ENCODE measurements around the gene USE1.

The USE1 gene

DNA sequence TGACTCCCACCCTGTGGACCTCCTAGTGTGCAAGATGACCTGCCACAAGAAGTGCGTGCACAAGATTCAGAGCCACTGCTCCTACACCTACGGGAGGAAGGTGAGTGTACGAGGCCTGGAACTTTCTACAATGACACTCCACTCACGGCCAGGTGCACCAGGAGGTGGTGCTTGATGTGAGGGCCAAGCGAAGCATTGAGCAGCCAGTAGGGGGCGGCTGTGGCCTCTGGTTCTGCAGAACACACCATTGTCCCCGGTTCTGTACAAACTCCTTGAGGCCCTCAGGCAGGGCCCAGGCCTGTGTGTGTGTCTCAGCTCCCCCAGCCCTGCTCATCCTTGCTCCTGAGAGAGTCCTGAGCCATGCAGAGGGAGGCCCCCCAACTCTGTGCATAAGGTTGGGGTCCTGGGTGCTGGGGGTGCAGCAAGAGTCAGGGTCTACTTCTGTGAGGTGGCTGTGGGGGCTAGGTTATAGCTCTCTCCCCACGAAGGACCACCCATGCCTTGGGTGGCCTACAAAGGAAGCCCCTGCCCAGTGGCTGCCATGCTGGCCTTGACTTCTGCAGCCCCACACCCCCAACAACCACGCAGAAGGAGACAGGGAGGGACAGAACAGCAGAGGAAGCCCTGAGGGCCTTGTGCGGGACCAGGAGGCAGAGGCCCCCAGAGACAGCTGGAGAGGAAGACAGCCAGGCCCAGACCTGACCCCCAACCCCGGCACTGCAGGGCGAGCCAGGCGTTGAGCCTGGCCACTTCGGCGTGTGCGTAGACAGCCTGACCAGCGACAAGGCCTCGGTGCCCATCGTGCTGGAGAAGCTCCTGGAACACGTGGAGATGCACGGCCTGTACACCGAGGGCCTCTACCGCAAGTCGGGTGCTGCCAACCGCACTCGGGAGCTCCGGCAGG lies 9.7 kb upstream of the USE1 start:
- peak; percentile 26 to 45 for DNase-seq (ENCODE audit: low read depth in 1 of 2, low spot score in 1 of 2)

DNA sequence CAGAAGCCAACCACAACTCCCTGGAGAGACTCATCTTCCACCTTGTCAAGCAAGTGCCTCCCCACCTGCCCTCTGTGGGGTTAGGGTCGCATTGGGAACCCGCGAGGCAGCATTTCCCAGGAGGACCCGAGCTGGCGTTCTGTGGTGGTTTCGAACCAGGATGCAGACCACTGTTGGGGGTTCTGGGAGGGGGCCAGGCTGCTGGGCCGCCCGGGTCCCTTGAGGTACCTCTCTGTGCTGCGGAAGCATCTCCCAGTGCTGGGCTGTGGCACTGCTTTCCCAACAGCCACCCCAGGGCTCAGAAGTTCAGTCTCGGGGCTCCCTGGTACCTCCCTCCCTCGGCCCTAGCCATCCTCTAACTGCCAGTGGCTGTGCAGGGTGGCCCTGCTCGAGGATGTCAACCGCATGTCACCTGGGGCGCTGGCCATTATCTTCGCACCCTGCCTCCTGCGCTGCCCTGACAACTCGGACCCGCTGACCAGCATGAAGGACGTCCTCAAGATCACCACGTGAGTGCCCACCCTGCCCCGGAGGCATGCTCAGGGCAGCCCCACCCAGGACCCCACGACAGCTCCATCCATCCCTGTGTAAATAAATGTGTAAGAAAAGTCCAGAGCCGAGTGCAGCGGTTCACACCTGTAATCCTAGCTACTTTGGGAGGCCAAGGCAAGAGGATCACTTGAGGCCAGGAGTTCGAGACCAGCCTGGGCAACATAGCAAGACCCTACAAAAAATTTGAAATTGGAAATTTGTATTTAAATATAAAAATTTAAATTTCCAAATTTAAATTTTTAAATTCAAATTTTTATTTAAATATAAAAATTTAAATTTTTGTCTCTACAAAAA lies 8.2 kb upstream of the USE1 start:
- no peak for DNase-seq (ENCODE audit: low read depth in 1 of 2, low spot score in 1 of 2)

DNA sequence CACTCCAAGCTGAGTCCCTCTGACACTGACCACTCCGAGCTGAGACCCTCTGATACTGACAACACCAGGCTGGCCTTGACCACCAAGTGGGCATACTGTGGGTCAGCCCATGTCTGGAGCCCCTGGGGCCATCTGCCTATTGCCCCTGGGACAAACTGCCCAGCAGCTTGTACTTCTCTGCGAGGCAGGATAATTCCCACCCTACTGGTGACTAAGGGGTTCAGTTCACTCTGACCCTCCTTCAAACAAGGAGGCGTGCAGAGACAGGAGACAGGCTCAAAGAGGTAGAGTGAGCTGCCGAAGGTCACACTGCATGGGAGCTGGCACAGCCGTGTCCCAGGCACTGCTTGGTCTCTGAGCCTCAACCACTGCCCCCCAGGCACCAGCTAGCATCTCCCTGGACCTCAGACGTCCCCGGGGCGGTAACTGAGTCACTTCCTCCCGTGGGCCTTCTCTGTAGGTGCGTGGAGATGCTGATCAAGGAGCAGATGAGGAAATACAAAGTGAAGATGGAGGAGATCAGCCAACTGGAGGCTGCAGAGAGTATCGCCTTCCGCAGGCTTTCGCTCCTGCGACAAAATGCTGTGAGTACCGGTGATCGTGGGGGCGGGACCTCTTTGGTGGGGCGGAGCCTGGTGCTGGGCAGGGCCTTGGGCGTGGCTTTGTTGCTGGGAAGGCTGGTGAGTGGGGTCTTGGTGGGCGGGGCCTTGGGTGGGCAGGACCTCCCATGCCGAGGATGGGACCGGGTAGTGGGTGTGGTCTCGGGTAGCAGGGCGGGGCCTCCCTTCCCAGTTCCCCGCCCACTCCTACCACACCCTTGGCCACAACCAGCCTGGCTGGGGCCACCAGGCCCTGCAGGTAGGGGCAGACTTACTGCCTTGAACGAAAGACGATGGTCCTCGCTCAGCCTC lies 5.8 kb upstream of the USE1 start:
- DNase-seq (ENCODE audit: low read depth in 1 of 2, low spot score in 1 of 2): no peak

DNA sequence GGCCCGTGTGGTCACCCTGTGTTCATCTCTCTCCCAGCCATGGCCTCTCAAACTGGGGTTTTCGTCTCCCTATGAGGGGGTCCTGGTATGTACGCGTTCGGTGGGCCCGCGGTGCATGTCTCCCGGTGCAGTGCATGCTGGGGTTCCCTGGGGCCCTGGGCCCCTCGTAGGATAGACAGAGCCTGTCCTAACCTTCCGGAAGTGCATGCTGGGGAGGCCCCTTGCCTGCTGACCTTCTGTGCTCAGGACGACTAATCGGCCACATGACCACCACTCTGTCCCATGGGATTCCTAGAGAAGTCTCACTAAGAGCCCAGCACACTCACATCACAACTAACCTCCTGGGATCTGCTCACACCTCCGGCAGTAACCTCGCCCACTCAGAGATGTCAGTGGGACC lies 4.9 kb upstream of the USE1 start:
- no peak for DNase-seq (ENCODE audit: low read depth in 1 of 2, low spot score in 1 of 2)

DNA sequence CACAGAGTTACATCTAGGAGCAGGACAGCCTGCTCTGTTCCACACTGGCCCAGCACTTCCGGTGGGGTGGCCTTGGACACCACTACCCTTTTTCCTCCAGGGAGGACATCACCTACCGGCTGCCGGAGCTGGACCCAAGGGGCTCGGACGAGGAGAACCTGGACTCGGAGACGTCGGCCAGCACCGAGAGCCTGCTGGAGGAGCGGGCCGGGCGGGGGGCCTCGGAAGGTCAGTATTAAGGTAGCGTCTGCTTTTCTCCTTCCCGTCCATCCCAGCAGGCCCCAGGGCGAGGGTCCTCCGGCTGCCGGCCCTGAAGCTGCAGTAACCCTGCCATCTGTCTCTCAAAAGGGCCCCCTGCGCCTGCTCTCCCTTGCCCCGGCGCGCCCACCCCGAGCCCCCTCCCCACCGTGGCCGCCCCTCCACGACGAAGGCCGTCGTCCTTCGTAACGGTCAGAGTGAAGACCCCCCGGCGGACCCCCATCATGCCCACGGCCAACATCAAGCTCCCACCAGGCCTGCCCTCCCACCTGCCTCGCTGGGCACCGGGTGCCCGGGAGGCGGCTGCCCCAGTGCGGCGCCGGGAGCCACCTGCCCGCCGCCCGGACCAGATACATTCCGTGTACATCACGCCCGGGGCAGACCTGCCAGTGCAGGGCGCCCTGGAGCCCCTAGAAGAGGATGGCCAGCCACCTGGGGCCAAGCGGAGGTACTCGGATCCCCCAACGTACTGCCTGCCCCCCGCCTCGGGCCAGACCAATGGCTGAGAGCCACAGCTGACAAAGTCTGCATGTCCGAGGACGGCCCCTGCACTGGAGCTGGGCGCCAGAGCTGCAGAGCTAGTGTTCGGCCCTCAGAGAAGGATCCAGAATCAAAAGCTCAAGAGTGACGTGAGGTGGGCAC lies 3.4 kb upstream of the USE1 start:
- no peak for DNase-seq (ENCODE audit: low read depth in 1 of 2, low spot score in 1 of 2)

DNA sequence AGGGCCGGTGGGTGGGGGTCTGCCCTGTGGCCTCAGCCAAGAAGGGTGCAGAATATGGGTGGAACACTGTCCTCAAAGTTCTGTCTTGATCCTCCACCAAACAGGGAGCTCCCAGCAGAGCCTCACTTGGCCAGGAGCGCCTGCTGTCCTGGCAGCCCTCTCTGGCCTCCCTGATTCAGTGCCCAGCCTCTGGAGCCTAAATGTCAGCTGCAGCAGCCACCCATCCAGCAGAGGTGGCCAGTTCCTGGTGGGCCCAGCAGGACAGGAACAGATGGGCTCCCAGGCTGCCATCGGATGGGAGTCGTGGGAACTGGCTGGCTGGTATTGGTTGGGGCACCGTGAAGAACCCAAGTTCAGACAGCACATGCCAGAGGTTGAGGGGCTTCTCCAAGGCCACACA lies 1.8 kb upstream of the USE1 start:
- no peak for DNase-seq (ENCODE audit: low read depth in 1 of 2, low spot score in 1 of 2)

DNA sequence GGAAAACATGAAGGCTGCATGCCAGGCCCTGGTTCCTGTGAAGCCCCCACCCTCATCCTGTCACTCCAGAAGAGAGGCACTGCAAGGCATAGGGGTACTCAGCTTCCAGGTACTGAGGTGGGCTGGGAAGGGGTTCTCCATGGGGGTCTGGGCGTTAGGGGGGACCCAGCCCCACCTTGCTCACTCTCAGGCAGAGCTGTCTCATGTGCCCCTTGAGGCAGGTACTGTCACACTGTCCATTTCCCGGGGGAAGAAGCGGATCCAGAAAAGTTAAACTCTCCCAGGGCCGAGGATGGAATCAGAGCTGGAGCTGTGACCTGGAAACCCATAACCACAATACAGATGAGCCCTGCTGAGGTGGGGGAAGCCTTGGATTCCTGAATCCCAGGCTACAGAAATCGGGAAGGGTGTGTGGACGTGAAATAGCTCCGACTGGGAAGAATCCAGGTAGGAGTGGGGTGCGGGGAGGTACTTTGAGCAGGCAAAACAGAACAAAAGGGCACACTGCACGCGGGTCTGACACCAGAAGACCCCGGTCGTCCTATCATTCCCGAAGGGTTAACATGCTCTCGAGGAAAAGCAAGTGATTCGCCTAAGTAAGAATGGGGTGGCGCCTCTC lies 540 bp upstream of the USE1 start:
- DNase-seq (ENCODE audit: low read depth in 1 of 2, low spot score in 1 of 2): no peak

DNA sequence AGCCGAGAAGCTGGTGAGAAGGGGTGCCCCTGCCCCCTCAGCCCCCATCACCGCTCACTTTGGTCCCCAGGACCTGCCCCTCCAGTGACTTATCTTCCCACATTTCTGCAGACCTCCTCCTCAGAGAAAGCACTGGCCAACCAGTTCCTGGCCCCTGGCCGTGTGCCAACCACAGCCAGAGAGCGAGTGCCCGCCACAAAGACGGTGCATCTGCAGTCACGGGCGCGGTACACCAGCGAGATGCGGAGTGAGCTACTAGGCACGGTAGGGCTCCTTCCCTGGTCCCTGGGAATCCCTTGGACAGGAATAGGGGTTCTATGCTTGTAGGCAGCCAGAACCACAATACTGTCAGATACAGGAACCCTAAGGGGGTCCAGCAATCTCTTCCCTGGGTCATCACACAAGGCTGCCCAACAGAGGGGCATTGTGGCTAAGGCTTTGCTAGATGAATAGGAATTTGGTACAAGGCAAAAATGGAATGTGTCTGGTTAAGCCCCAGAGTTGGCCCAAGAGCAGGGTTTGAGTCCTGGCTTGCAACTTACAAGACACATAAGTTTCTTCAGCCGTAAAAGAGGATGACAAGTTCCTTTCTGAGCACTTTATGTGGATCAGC lies 1.0 kb downstream of the USE1 start:
- DNase-seq (ENCODE audit: low read depth in 1 of 2, low spot score in 1 of 2): no peak

DNA sequence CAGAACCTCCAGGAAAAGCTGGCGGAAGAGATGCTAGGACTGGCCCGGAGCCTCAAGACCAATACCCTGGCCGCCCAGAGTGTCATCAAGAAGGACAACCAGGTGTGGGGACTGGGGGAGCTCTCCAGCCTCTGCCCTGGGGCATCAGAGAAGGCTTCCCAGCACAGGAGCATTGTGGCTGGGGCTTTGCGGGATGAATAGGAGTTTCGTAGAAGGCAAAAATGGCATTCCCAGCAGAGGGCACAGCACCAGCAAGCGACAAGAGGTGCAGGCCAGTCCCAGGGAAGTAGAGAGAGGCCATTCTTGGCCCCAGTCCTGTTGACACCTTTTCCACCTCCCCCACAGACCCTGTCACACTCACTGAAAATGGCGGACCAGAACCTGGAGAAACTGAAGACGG lies 4.1 kb downstream of the USE1 start:
- DNase-seq (ENCODE audit: low read depth in 1 of 2, low spot score in 1 of 2): no peak

DNA sequence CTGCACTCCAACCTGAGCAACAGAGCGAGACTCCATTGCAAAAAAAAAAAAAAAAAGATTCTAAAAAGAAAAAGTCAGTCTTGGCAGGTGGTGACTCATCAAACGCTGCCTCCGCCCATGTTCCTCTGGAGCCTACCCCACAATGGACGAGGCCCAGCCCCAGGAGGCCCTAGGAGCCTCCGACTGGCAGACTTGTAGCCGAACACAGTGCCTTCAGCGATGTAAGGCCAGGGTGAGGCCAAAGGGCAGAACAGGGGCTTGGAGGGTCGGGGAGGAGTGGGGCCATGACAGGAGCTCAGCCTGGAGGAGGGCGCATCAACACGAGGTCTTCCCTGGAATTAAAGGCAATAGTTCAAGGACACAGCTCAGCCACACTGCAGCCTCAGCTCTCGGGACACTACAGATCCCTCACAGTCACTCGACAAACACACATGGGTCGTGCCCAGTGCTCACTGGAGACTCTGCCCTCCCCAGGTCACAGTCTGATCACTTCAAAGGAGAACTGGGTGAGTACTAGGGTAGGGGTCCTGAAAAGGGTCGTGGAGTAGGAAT lies 5.1 kb downstream of the USE1 start:
- DNase-seq (ENCODE audit: low read depth in 1 of 2, low spot score in 1 of 2): no peak

DNA sequence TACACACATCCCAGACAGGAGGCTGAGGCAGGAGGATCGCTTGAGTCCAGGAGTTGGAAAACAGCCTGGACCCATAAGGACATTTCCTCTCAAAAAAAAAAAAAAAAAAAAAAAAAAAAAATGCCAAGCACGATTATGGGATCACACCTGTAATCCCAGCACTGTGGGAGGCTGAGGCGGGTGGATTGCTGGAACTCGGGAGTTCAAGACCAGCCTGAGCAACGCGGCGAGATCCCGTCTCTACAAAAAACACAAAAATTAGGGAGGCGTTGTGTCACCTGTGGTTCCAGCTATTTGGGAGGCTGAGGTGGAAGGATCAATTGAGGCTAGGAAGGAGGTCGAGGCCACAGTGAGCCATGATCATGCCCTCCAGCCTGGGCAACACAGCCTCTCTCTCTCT lies 9.9 kb downstream of the USE1 start:
- no peak for DNase-seq (ENCODE audit: low read depth in 1 of 2, low spot score in 1 of 2)

DNA sequence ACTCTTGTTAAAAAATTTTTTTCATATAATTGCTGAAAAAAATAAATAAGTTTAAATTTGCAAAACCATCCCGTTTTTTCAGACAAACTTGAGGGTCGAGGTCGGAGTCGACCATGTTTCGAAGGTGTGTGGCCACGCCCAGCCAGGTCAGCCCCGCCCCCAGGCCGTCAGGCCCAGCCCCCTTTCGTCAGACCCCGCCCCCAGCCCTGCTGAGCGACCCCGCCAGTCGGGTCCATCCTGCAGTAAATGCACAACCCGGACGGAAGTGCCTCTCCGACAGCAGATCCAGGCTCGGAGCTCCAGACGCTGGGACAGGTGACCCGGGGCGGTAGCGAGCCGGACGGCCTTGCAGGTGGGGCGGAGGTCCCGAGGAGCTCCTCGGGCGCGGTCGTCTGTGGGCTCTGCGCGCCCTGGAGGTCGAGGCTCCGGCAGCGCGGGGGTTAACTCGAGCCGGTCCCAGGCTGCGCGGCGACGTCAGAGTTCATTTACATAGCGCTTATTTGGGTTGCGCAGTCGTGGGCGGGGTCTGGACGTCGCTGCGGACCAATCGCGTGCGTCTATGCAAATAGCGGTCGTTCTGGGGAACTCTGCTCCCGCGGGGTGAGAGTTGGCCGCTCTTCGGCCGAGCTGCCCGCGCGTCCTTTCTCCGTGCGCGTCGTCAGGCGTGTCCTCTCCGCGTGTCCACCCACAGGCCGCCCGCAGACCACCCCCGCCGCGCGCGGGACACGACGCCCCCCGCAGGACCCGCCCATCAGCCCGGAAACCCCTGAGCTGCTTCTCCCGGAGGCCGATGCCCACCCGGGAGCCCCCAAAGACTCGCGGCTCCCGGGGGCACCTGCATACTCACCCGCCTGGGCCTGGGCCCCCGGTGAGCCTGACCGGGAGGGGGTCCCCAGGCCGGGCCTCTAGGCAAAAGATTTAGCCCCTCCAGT lies 11.1 kb downstream of the USE1 start, which contains the start of gene OCEL1:
Gene OCEL1 (plus strand): TSS at position 225 of the 932 bp plus-strand sequence. CDS start 22 bp downstream, at position 247.
- peak; percentile 92 to 94 for DNase-seq (ENCODE audit: low read depth in 1 of 2, low spot score in 1 of 2)

DNA sequence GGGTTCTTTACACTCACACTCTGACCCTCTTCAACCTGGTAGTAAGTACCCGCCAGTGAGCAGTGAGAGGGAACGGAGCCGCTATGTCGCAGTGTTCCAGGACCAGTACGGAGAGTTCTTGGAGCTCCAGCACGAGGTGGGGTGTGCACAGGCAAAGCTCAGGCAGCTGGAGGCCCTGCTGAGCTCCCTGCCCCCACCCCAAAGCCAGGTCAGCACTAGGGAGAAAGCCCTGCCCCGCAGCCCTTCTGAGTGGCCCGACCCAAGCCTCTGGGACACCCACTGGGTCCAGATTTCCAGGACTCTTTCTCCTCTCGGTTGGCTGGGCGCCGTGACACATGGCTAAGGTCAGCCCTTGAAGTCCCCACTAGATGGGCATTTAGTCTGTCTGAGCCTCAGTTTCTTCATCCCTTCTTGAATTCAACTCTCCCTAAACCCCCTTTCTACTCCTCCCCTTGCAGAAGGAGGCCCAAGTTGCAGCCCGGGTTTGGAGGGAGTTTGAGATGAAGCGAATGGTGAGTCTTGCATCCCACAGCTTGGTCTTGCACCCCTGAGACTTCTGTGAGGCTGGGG lies 12.7 kb downstream of the USE1 start:
- no peak for DNase-seq (ENCODE audit: low read depth in 1 of 2, low spot score in 1 of 2)

DNA sequence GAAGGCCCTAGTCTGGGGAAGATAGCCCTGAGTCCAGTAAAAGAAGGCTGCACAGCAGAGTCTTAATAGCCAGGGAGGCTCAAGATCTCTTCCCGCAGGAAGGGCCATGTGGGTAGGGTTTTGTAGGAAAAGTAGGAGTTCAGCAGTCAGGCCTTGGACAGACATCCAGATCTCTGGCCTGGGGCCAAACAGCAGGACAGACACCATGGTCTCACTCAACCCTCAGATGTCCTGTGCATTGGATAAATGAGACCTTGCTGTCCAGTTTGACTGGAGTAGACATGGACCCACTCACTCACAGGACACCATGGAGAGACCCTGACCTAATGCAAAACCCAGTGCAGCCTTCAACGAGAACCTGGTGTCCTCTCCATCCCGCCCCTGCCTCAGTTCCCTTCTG lies 14.7 kb downstream of the USE1 start:
- DNase-seq (ENCODE audit: low read depth in 1 of 2, low spot score in 1 of 2): no peak

DNA sequence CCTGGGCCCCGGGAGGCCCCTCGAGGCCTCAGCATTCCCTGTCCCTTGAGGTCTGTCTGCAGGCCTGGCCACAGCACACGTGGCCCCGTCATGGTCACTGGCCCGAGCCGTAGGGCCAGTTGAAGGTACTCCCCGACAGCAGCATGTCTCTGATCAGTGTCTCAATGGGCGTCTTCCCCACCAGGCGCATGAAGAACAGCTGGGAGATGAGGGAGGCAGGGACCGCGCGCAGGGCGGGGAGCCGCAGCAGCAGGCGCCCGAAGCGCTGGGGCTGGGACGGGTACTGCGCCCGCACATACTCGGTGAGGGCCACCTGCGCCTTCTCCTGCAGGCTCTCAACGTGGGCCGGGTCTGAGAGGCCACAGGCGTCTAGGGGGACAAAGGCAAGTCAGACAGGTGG lies 17.1 kb downstream of the USE1 start:
- DNase-seq (ENCODE audit: low read depth in 1 of 2, low spot score in 1 of 2): no peak

DNA sequence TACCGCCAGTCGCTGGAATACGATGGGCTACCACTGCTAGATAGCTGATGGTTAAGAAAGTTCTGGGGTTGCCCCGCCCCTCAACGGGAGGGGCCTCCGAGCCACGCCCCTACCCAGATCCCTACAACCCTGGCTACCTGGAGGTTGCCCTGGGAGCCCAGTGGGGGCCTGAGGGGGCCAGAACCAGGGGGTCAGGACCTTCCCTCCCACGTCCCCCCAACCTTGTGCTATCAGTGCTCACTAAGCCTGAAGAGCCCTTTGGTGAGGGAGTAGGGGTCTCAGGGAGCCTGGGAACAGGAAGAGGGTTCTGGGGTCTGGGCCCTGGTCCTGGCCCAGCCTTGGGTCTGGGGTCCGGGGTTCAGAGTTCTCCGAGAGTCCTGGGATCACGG lies 19.7 kb downstream of the USE1 start:
- peak in 1 of 2 donors; percentile 47 for DNase-seq (ENCODE audit: low read depth in 1 of 2, low spot score in 1 of 2)

DNA sequence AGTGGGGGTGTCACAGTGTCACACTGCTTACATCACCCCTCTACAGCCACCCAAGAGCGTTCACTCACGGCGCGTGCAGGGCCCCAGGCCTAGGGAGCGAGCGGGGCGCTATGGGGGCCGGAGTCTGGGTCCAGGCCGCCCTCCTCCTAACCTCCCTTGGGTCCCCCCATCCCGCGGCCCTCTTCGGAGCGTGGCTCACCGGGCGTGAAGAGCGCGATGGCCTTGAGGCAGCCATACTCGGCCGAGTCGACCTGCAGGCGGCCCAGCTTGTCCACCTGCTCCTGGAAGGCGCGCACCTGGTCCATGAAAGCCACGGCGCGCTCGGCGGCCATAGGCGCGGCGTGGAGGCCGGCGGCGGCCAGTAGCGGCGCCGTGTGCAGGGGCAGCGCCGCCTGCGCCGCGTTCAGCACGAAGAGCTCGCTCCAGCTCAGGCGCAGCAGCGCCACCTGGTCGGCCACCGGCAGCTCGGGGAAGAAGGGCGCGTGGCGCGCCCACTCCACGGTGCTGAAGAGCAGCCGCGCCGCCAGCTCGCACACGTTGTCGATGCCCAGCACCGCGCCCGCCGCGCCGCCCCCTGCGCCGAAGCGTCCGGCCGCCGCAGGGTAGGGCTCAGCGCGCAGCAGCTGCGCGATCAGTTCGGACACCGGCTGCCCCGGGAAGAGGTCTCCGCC lies 20.3 kb downstream of the USE1 start:
- peak; percentile 50 to 69 for DNase-seq (ENCODE audit: low read depth in 1 of 2, low spot score in 1 of 2)

All from activated T-helper 1 cell treated with anti-CD3 and anti-CD28 coated beads, Interleukin-2, amount 50 U/mL, for 16 hours (primary cell).